Osteocyte (in vitro differentiated cells): Measurements from ENCODE around the gene CCDC146. TPM values are rescaled to one million over a fixed set of nuclear protein-coding genes. Genes with fewer than 3 reads are reported as not detected.

Experiments used
- DNase-seq: peaks from one replicate; pipeline ENCODE4 v3.0.0; 2021; ENCODE audit warnings: mixed read lengths; ENCODE audit not compliant: unreplicated experiment; ENCODE audit errors: extremely low spot score
- H3K27ac Mint-ChIP-seq: one replicate; pipeline ENCODE4 v1.8.0; 2021; ENCODE audit warnings: mild to moderate bottlenecking, mixed read lengths; ENCODE audit not compliant: unreplicated experiment
- H3K27me3 Mint-ChIP-seq: one replicate; pipeline ENCODE4 v1.8.0; 2021; ENCODE audit warnings: mixed read lengths; ENCODE audit not compliant: unreplicated experiment
- H3K36me3 Mint-ChIP-seq: one replicate; pipeline ENCODE4 v1.8.0; 2021; ENCODE audit warnings: mixed read lengths; ENCODE audit not compliant: unreplicated experiment
- H3K4me1 Mint-ChIP-seq: one replicate; pipeline ENCODE4 v1.8.0; 2021; ENCODE audit warnings: mixed read lengths; ENCODE audit not compliant: unreplicated experiment
- H3K4me3 Mint-ChIP-seq: one replicate; pipeline ENCODE4 v1.8.0; 2021; ENCODE audit warnings: mild to moderate bottlenecking, moderate library complexity, mixed read lengths; ENCODE audit not compliant: unreplicated experiment
- H3K9me3 Mint-ChIP-seq: one replicate; pipeline ENCODE4 v1.8.0; 2021; ENCODE audit warnings: mixed read lengths; ENCODE audit not compliant: unreplicated experiment
- total RNA-seq: library from RNA; stranded (reverse); gene quantifications from 2 replicates; pipeline ENCODE4 v1.2.1, GENCODE V29; 2021
- TF ChIP-seq, protein P1 (sequence below): fragments of 200-600 bp; sonication (generic); IDR thresholded peaks from 2 replicates; pipeline ENCODE4 v1.5.0; 2021; ENCODE audit warnings: antibody characterized with exemption, mild to moderate bottlenecking, moderate library complexity

The CCDC146 gene
- total RNA-seq, 1 donor from 2014 or later: 5.1 TPM

DNA sequence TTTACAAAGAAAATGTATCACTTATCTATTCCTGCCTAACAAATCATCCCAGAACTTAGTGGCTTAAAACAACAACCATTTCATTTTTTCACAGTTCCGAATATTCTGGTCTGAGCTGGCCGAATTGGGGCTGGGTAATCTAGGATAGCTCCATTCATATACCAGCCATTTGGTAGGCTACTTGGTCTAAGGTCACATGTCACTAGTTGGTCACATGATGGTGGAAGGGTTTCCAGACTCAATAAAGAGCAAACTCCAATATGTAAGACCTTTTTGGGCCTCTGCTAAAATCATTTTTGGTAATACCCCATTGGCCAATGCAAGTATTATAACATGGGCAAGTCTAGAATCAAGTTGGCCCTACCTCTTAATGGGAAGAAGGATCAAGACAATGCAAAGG lies 132.5 kb downstream of the CCDC146 start:
- H3K36me3 Mint-ChIP-seq: no peaks in the 10 kb centered on the region
- H3K27ac Mint-ChIP-seq: no peak overlapping the region
- no peak for DNase-seq
- H3K27me3 Mint-ChIP-seq: no peaks in the 10 kb centered on the region
- TF ChIP-seq, protein P1, sequence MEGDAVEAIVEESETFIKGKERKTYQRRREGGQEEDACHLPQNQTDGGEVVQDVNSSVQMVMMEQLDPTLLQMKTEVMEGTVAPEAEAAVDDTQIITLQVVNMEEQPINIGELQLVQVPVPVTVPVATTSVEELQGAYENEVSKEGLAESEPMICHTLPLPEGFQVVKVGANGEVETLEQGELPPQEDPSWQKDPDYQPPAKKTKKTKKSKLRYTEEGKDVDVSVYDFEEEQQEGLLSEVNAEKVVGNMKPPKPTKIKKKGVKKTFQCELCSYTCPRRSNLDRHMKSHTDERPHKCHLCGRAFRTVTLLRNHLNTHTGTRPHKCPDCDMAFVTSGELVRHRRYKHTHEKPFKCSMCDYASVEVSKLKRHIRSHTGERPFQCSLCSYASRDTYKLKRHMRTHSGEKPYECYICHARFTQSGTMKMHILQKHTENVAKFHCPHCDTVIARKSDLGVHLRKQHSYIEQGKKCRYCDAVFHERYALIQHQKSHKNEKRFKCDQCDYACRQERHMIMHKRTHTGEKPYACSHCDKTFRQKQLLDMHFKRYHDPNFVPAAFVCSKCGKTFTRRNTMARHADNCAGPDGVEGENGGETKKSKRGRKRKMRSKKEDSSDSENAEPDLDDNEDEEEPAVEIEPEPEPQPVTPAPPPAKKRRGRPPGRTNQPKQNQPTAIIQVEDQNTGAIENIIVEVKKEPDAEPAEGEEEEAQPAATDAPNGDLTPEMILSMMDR: no peak
- H3K4me3 Mint-ChIP-seq: no peak overlapping the region
- H3K9me3 Mint-ChIP-seq: no peaks in the 10 kb centered on the region
- peaks cover 14% of the 10 kb centered on the region for H3K4me1 Mint-ChIP-seq

DNA sequence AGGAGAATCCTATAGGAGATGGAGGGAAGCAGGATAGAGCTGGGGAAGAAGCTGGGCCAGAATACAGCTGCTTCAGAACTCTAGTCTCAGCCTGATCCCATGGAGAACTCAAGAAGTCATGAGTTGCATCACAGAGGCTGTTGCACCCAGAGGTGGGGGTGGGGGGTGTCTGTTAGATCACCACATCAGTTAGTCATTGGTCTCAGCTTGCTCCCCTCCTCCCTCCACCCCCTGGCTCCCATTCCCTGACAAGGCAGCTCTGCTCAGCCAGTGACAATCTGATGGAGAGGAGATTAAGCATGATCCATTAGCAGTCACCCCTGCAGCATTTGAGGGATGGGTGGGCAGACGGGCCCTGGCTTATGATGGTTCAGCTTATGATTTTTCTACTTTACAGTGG lies 135.6 kb downstream of the CCDC146 start:
- DNase-seq: no peak
- Mint-ChIP-seq H3K27me3 (no peaks in the 10 kb centered on the region), H3K27ac (no peak overlapping the region), H3K4me1 (peaks cover 8% of the 10 kb centered on the region), H3K4me3 (no peak overlapping the region), H3K36me3 (no peaks in the 10 kb centered on the region), H3K9me3 (no peaks in the 10 kb centered on the region)
- TF ChIP-seq, protein P1: no peak

DNA sequence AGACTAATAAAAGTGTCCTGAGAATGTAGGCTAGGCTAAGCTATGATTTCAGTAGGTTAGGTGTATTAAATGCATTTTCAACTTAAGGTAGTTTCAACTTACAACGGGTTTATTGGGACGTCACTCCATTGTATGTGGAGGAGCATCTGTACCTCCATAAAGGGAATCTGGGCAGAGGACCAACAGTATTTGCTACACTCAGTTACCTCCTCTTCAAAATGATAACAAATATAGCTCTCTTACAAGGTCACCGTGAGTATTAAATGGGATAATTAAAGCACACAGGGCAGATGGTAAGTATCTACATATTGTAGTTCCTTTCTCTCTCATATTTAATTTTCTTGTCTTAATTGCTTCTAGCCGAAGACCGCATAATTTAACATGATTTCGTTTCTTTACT lies 136.2 kb downstream of the CCDC146 start:
- Mint-ChIP-seq H3K27me3 (no peaks in the 10 kb centered on the region), H3K4me1 (peaks cover 8% of the 10 kb centered on the region), H3K9me3 (no peaks in the 10 kb centered on the region), H3K4me3 (no peak overlapping the region), H3K27ac (no peak overlapping the region), H3K36me3 (no peaks in the 10 kb centered on the region)
- DNase-seq: no peak
- TF ChIP-seq, protein P1: no peak

DNA sequence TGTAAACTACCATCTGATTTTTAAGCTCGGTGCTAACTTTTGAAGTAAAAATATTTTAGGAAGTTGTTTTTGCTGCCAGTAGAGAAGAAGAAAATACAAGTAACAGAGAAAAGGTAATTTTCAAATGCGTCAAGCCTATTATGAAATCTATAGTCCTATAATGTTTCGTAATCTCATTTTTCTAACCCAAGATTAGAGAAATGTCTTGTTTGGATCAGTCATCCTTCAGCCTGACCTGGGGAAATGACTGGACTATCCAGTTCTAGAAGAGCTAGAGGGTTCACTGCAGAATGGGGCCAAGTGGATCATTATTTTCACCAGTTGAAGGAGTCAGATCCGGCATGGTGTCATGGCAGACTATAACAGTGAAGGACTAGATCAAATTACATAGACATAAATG lies 139.9 kb downstream of the CCDC146 start:
- no peaks in the 10 kb centered on the region for H3K27me3 Mint-ChIP-seq
- H3K4me1 Mint-ChIP-seq: no peaks in the 10 kb centered on the region
- no peak for DNase-seq
- H3K27ac Mint-ChIP-seq: no peak overlapping the region
- no peaks in the 10 kb centered on the region for H3K36me3 Mint-ChIP-seq
- TF ChIP-seq, protein P1: no peak
- H3K9me3 Mint-ChIP-seq: no peaks in the 10 kb centered on the region
- H3K4me3 Mint-ChIP-seq: no peak overlapping the region

DNA sequence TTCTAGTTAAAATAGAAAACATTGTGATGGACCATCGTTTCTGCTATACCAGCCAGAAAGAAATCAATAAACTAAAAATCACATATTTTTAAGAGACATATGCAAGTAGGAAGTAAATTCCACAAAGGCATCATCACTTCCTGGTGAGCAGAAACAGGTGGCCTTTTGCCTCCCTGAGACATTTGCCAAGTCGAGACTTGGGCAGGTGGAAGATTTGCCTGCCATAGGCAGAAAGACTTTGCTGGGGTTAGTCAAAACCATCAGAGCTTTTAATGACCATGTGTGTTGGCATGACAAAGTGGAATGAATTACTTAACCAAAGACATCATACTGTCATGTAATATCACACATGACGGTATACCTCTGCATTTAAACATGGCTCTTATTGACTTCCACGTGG lies 143.3 kb downstream of the CCDC146 start:
- no peak overlapping the region for H3K27ac Mint-ChIP-seq
- no peak overlapping the region for H3K4me3 Mint-ChIP-seq
- no peaks in the 10 kb centered on the region for H3K27me3 Mint-ChIP-seq
- TF ChIP-seq, protein P1: no peak
- H3K9me3 Mint-ChIP-seq: peaks cover 5% of the 10 kb centered on the region
- no peak for DNase-seq
- H3K4me1 Mint-ChIP-seq: peaks cover 21% of the 10 kb centered on the region
- no peaks in the 10 kb centered on the region for H3K36me3 Mint-ChIP-seq
